Fibroblast of villous mesenchyme (primary cell): ENCODE measurements around the gene OR5P2. TPM values are rescaled to one million over a fixed set of nuclear protein-coding genes. Genes with fewer than 3 reads are reported as not detected.

Experiments used
- DNase-seq: peaks from one replicate; pipeline ENCODE4 v3.0.0-alpha.2; 2010; ENCODE audit warnings: low read depth
- H3K4me3 ChIP-seq: 2 replicates; pipeline ENCODE4 v1.5.1; 2011; ENCODE audit warnings: low read depth, mild to moderate bottlenecking, low read length
- total RNA-seq: library from RNA; depleted of rRNA; stranded (reverse); fragments of >200 nt; gene quantifications from 2 replicates; pipeline ENCODE4 v1.2.3, GENCODE V29; 2012
- TF ChIP-seq, protein P1 (sequence below): IDR thresholded peaks from 2 replicates; pipeline ENCODE4 v1.5.1; 2012; ENCODE audit warnings: low read depth, mild to moderate bottlenecking, low read length; ENCODE audit not compliant: insufficient read depth

Gene OR5P2
- total RNA-seq, 1 donor = under 0.01 TPM

DNA sequence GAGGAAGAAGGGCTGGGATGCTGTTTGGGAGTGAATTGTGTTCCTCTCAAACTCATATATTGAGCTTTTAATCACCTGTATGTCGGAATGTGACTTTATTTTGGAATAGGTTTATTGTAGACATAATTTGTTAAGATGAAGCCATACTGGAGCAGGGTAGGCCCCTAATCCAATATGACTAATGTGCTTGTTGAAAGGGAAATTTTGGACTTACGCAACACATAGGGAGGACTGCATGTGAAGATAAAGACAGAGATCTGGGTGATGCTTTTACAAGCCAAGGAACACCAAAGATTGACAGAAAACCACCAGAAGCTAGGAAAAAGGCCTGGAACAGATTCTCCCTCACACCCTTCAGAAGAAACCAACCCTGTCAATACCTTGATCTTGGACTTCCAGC, 47.3 kb downstream of the OR5P2 start:
- TF ChIP-seq, protein P1, sequence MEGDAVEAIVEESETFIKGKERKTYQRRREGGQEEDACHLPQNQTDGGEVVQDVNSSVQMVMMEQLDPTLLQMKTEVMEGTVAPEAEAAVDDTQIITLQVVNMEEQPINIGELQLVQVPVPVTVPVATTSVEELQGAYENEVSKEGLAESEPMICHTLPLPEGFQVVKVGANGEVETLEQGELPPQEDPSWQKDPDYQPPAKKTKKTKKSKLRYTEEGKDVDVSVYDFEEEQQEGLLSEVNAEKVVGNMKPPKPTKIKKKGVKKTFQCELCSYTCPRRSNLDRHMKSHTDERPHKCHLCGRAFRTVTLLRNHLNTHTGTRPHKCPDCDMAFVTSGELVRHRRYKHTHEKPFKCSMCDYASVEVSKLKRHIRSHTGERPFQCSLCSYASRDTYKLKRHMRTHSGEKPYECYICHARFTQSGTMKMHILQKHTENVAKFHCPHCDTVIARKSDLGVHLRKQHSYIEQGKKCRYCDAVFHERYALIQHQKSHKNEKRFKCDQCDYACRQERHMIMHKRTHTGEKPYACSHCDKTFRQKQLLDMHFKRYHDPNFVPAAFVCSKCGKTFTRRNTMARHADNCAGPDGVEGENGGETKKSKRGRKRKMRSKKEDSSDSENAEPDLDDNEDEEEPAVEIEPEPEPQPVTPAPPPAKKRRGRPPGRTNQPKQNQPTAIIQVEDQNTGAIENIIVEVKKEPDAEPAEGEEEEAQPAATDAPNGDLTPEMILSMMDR = no peak
- no peak for DNase-seq
- no peak overlapping the region for H3K4me3 ChIP-seq

Other genes starting within 250 kb of the OR5P2 start
- gene CYB5R2, start 123.4 kb downstream of the OR5P2 start, total RNA-seq = 32.0 and 39.9 TPM in 2 replicates
- gene OVCH2, start 90.5 kb downstream of the OR5P2 start, total RNA-seq = under 0.01 and 0.64 TPM in 2 replicates
- gene OR5P3, start 33.9 kb upstream of the OR5P2 start, total RNA-seq = 0.32 TPM in 1 of 2 replicates, not detected in the other
- gene OR10A6, start 134.3 kb upstream of the OR5P2 start, total RNA-seq = under 0.01 TPM in 1 of 2 replicates, not detected in the other
- gene OR10A3, start 144.8 kb upstream of the OR5P2 start, total RNA-seq = under 0.01 TPM in 1 of 2 replicates, not detected in the other
- gene NLRP10, start 168.5 kb upstream of the OR5P2 start, total RNA-seq = 3.9 and 9.1 TPM in 2 replicates
- 182 and 216 TPM in 2 replicates for gene EIF3F, start 190.4 kb upstream of the OR5P2 start, total RNA-seq